CD4-positive, alpha-beta T cell (primary cell): ENCODE measurements around the gene CDKN3. TPM values are rescaled to one million over a fixed set of nuclear protein-coding genes. Genes with fewer than 3 reads are reported as not detected.

Experiments used
- ATAC-seq: fragments of 200-7000 bp; cut with Tn5 transposase; one replicate; pipeline ENCODE4 v1.10.0; 2022; ENCODE audit warnings: mild to moderate bottlenecking; ENCODE audit not compliant: poor library complexity
- CTCF ChIA-PET: fragments of 350-600 bp; sonication (Branson Sonifier 250); formaldehyde crosslinking; loops from one replicate; lab custom pipeline; 2021; ENCODE audit warnings: antibody characterized with exemption, inconsistent platforms; lab: Charles Lee
- POLR2A ChIA-PET: fragments of 350-600 bp; sonication (Branson Sonifier 250); formaldehyde crosslinking; loops from one replicate; lab custom pipeline; 2021; ENCODE audit warnings: antibody characterized with exemption, inconsistent platforms; lab: Charles Lee
- DNase-seq, 14 experiments: peaks; one replicate each; pipeline ENCODE4 v3.0.0-alpha.2; 2013 to 2020; ENCODE audit warnings: mixed read lengths in 2 of 14
- H3K27ac ChIP-seq, 2 donors: one replicate each; pipeline versions ENCODE4 v1.5.1 to v1.7.0; 2013; ENCODE audit warnings: low read length in 2 of 2, low read depth in 1 of 2, mild to moderate bottlenecking in 1 of 2
- H3K27me3 ChIP-seq, 2 experiments: 1 replicate in 1 of 2; 2 replicates in 1 of 2; pipeline versions ENCODE4 v1.6.1 to v1.7.0; 2013; ENCODE audit warnings: low read length in 2 of 2, control low read depth in 1 of 2, mild to moderate bottlenecking in 1 of 2, moderate library complexity in 1 of 2; ENCODE audit not compliant: insufficient read depth in 2 of 2, control insufficient read depth in 1 of 2
- H3K36me3 ChIP-seq: one replicate; pipeline ENCODE4 v1.6.1; 2013; ENCODE audit warnings: low read length, control low read depth; ENCODE audit not compliant: insufficient read depth
- H3K4me1 ChIP-seq: one replicate; pipeline ENCODE4 v1.6.1; 2013; ENCODE audit warnings: low read length, control low read depth; ENCODE audit not compliant: insufficient read depth
- H3K4me3 ChIP-seq: one replicate; pipeline ENCODE4 v1.5.1; 2013; ENCODE audit warnings: mild to moderate bottlenecking, low read length, moderate library complexity
- H3K9me3 ChIP-seq, 2 experiments: 1 replicate in 1 of 2; 2 replicates in 1 of 2; pipeline versions ENCODE4 v1.6.1 to v1.7.0; 2013; ENCODE audit warnings: low read length in 2 of 2, mild to moderate bottlenecking in 2 of 2, control low read depth in 1 of 2, moderate library complexity in 1 of 2; ENCODE audit not compliant: control insufficient read depth in 1 of 2, insufficient read depth in 1 of 2
- H3K27ac Mint-ChIP-seq: one replicate; pipeline ENCODE4 v1.8.0; 2020; ENCODE audit warnings: mixed read lengths
- H3K27me3 Mint-ChIP-seq: one replicate; pipeline ENCODE4 v1.8.0; 2021; ENCODE audit warnings: mixed read lengths
- H3K36me3 Mint-ChIP-seq: one replicate; pipeline ENCODE4 v1.8.0; 2021; ENCODE audit warnings: low read depth, mixed read lengths
- H3K4me1 Mint-ChIP-seq: one replicate; pipeline ENCODE4 v1.8.0; 2021; ENCODE audit warnings: low read depth, mixed read lengths
- H3K4me3 Mint-ChIP-seq: one replicate; pipeline ENCODE4 v1.8.0; 2020; ENCODE audit warnings: mild to moderate bottlenecking, mixed read lengths
- H3K9me3 Mint-ChIP-seq: one replicate; pipeline ENCODE4 v1.8.0; 2020; ENCODE audit warnings: mixed read lengths
- intact Hi-C, 2 experiments: fragments of 100-400 bp; cut with DNase I in 1 of 2; cut with micrococcal nuclease in 1 of 2; formaldehyde crosslinking; loops; one replicate each; pipeline versions ENCODE4 v1.15.1 to v1.9.0; 2023 to 2025; cut with DNase I, micrococcal nuclease
- total RNA-seq, 174 experiments: library from RNA in 2 of 174; stranded (reverse) in 2 of 174; gene quantifications; one replicate each; pipeline ENCODE4 v1.2.3 and lab custom pipeline; 2021 to 2026
- TF ChIP-seq, protein P1 (sequence below): fragments of 200-600 bp; IDR thresholded peaks from one replicate; pipeline ENCODE4 v1.8.0; 2022; ENCODE audit warnings: antibody characterized with exemption, mild to moderate bottlenecking

CDKN3 gene
- total RNA-seq, 2 experiments from 2014 or later: 0.61 to 1.4 TPM

DNA sequence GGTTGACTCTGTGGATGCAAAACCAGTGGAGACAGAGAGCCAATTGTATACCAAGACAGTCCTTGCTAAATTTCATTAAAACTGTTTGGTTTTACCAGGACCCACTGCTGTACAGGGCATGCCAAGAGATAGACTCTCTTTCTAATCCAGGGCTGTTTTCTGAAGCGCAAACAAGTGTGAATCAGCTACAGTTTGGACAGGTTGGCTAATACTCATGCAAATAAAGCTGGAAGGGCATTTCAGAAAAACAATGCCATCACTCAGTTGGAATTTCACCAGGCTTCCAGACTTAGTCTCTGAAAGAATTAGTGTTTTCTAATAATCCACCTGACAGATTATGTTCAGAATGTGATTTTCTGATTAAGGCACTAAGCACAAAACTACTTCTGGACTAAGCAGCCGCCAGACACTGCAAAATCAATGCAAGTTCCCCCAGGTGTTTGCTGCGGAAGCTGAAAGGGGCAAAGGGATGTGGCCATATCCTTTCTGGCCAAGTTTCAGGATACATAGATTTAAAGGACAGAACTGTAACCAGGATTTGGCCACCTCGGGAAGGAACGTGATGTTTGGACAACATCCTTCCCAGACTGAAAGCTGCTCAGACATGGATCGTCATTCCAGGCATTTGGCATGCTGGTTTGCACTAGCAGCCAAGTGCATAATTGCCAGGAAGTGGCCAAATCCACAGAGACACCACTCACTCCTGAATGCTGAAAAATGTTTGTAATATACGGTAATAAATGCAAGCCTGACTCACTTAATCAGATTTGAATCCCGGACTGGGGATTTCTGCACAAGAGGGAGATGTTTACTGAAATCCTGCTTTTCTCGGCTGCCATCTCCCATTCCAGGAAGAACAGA, 32.0 kb upstream of the CDKN3 start:
- no peak overlapping the region for H3K27ac Mint-ChIP-seq
- no peaks in the 10 kb centered on the region for H3K4me1 ChIP-seq
- H3K4me3 Mint-ChIP-seq: no peak overlapping the region
- DNase-seq (no peak), ATAC-seq (no peak)
- intact Hi-C loops: loop anchor here in 1 of 2 experiments (5.0 kb wide), 1 partner anchor 408 kb away; no protein-coding TSS in a partner anchor
- POLR2A ChIA-PET: no interaction called here
- H3K27me3 Mint-ChIP-seq: peaks cover 31% of the 10 kb centered on the region
- no peaks in the 10 kb centered on the region for H3K36me3 Mint-ChIP-seq
- TF ChIP-seq, protein P1, sequence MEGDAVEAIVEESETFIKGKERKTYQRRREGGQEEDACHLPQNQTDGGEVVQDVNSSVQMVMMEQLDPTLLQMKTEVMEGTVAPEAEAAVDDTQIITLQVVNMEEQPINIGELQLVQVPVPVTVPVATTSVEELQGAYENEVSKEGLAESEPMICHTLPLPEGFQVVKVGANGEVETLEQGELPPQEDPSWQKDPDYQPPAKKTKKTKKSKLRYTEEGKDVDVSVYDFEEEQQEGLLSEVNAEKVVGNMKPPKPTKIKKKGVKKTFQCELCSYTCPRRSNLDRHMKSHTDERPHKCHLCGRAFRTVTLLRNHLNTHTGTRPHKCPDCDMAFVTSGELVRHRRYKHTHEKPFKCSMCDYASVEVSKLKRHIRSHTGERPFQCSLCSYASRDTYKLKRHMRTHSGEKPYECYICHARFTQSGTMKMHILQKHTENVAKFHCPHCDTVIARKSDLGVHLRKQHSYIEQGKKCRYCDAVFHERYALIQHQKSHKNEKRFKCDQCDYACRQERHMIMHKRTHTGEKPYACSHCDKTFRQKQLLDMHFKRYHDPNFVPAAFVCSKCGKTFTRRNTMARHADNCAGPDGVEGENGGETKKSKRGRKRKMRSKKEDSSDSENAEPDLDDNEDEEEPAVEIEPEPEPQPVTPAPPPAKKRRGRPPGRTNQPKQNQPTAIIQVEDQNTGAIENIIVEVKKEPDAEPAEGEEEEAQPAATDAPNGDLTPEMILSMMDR: no peak
- no peaks in the 10 kb centered on the region for H3K9me3 Mint-ChIP-seq
- H3K27me3 ChIP-seq: peaks cover 8 to 10% of the 10 kb centered on the region in 2 experiments
- H3K27ac ChIP-seq: no peak overlapping the region
- CTCF ChIA-PET: no interaction called here
- no peaks in the 10 kb centered on the region for H3K4me1 Mint-ChIP-seq
- no peaks in the 10 kb centered on the region for H3K9me3 ChIP-seq
- H3K4me3 ChIP-seq: no peak overlapping the region
- H3K36me3 ChIP-seq: no peaks in the 10 kb centered on the region

DNA sequence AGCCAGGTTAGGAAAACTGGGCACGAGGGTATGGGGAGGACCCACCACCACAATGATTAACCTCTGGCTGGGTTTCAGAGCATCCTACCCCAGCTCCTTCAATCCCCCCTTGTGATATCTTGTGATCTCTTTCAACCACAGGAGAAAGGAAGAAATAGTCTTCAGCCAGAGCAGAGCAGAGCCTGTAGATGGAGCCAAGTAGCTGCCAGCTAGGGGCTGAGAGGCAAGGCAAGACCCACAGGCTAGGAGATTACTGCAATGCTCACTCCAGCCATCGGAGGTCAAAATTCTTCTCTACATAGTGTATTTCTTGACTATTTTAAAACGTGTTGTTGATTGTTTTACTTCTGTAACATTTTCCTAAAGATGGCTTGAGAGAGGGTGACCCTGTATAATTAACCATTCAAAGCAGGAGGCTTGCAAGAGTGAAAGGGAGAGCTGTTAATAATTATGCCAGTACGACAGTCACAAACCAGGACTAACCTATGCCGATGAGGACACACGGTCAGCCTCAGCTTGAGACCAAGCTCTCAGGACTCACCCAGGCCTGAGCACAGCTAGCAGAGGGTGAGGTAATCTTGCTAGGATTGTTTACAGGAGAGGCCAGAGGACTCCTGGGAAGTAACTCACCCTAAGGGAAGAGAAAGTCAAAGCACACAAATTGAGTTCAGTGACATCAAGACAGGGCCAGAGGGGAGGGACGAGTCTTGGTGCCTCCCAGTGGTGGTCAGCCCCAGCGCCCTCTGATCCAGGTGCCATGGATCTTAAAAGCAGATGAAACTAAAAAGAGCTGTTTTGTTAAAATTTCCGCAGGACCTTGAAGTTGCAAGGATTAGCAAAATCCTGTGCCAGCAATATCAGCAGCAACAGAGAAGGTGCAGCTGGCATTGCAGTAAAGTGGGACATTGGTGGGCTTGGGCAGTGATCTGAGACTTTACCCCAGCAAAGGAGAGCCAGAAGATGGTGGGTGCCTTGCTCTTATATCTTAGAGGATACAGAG, 29.8 kb upstream of the CDKN3 start:
- H3K4me1 ChIP-seq: no peaks in the 10 kb centered on the region
- Mint-ChIP-seq H3K4me1 (no peaks in the 10 kb centered on the region), H3K27ac (no peak overlapping the region)

More for the DNA sequence above, 29.8 kb upstream of the CDKN3 start:
- CTCF ChIA-PET: interaction anchor here (0.6 to 0.7 kb wide), 2 partner anchors 29 to 65 kb away, joined by 3 read pairs; partner anchors contain the start of gene CDKN3
- no peak overlapping the region for H3K27ac ChIP-seq
- intact Hi-C loops: loop anchor here in 1 of 2 experiments (5.0 kb wide), 1 partner anchor 405 kb away; no protein-coding TSS in a partner anchor
- H3K4me3 Mint-ChIP-seq: no peak overlapping the region
- ATAC-seq (peak; percentile 82), DNase-seq (peak in 10 of 14 experiments; percentile 6 to 59 (median 20))
- H3K4me3 ChIP-seq: no peak overlapping the region
- H3K9me3 ChIP-seq: no peaks in the 10 kb centered on the region
- no peaks in the 10 kb centered on the region for H3K36me3 Mint-ChIP-seq
- TF ChIP-seq, protein P1: peak; percentile 46
- H3K27me3 Mint-ChIP-seq: peaks cover 25% of the 10 kb centered on the region
- H3K9me3 Mint-ChIP-seq: no peaks in the 10 kb centered on the region
- peaks cover 0 to 8% of the 10 kb centered on the region in 2 experiments for H3K27me3 ChIP-seq
- POLR2A ChIA-PET: no interaction called here
- H3K36me3 ChIP-seq: no peaks in the 10 kb centered on the region
